ENCODE data around the gene RIMKLA. TPM values are rescaled to one million over a fixed set of nuclear protein-coding genes. Genes with fewer than 3 reads are reported as not detected.

The RIMKLA gene
- total RNA-seq, 1 donor from 2014 or later = 0.10 TPM

GRCh38 chr1:42430286-42431135 lies 49.9 kb downstream of the RIMKLA start:
- no peak for DNase-seq

DNA sequence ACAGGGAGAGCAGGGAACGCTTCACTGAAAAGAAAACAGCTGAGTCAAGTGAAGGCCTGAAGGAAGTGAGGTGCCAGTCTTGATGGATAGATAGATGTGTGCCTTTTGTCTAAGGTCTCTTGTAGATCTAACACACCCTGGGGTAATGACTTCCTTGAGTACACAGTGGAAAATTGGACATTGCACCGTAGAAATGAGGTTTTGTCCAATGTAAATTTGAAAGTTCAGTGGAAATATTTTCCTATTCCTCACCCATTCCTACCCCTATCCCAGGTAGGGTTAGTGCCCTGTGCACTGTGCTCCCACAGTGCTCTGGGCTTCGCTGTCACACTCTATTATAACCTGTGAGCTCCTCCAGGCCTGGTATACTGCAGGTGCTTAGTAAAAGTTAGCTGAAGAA lies 50.9 kb downstream of the RIMKLA start:
- no peak for DNase-seq

GRCh38 chr1:42432714-42433113 lies 52.1 kb downstream of the RIMKLA start:
- DNase-seq = no peak

GRCh38 chr1:42433369-42433768 lies 52.8 kb downstream of the RIMKLA start:
- DNase-seq = no peak

GRCh38 chr1:42434340-42434739 lies 53.7 kb downstream of the RIMKLA start:
- no peak for DNase-seq

GRCh38 chr1:42439940-42440339 lies 59.3 kb downstream of the RIMKLA start:
- DNase-seq = no peak

GRCh38 chr1:42442662-42443061 lies 62.1 kb downstream of the RIMKLA start:
- no peak for DNase-seq

DNA sequence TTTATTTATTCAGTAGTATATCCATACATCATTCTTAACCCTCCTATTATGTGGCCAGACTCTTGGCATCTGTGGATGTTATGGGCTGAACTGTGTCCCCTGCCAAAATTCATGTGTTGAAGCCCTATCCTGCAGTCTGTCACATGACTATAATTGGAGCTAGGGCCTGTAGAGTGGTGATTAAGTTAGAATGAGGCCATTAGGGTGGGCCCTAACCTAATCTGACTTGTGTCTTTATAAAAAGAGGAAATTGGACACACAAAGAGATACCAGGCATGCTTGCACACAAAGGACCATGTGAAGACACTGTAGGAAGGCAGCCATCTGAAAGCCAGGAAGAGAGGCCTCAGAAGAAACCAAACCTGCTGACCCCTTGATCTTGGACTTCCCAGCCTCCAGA lies 68.7 kb downstream of the RIMKLA start:
- no peak for DNase-seq

GRCh38 chr1:42450061-42450460 lies 69.5 kb downstream of the RIMKLA start:
- DNase-seq = no peak

DNA sequence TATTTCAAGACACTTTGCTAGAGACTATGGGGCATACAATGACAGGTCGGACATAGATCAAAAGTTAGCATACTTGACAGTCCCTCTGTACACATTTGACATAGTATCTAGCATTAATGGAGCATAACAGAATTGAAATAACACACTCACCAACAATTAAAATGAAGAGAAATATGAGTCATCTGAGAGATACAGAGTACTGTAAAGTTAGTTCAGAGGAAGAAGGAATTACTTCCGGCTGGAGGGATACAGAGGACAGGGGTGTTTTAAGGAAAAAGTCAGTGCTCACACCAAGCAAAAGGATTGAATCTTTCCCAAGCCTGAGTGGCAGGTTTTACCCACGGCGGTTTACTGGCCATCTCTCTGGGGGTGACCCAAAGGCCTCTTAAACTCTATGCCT lies 72.8 kb downstream of the RIMKLA start:
- DNase-seq = no peak

GRCh38 chr1:42454403-42454802 lies 73.8 kb downstream of the RIMKLA start:
- DNase-seq = no peak

DNA sequence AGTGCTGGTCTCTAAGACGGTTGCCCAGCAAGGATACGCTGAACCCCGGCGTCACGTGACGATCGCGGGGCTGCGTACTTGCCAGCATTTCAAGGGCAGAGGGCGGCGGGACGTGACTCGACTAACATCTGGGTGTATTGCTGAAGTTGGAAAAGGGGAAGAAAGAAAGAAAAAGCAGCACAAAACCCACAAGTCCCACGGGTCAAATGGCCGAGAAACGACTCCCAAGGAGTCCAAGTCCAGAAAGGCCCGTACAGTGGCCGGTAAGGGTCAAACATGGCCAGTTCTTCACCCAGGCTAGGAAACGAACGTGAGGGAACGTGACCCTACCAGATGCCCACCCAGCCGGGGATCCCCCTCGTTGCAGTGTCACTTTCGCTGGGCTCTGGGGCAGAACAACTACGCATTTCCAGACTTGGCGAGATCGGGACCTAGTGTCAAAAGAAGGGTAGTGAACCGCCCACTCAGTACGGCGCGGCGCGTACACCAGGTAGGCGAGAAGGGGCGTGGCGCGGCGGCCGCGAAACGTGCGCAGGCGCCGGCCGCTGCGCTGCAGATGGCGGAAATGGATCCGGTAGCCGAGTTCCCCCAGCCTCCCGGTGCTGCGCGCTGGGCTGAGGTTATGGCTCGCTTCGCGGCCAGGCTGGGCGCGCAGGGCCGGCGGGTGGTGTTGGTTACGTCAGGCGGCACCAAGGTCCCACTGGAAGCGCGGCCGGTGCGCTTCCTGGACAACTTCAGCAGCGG lies 75.6 kb downstream of the RIMKLA start, which contains the start of the genes PPCS and ZMYND12:
Gene PPCS (plus strand): TSS at position 534 of the 744 bp plus-strand sequence. CDS start 23 bp downstream, at position 557.
Gene ZMYND12 (minus strand): TSS at position 13 of the 744 bp plus-strand sequence. CDS start 25 bp downstream, outside the sequence.
- DNase-seq = peak; percentile 78

DNA sequence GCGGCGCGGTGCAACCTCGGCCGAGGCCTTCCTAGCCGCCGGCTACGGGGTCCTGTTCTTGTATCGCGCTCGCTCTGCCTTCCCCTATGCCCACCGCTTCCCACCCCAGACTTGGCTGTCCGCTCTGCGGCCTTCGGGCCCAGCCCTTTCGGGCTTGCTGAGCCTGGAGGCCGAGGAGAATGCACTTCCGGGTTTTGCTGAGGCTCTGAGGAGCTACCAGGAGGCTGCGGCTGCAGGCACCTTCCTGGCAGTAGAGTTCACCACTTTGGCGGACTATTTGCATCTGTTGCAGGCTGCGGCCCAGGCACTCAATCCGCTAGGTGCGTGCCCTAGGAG lies 76.1 kb downstream of the RIMKLA start:
- DNase-seq = peak; percentile 33

- DNase-seq = no peak
Observed at GRCh38 chr1:42461196-42461595, 80.6 kb downstream of the RIMKLA start.

DNA sequence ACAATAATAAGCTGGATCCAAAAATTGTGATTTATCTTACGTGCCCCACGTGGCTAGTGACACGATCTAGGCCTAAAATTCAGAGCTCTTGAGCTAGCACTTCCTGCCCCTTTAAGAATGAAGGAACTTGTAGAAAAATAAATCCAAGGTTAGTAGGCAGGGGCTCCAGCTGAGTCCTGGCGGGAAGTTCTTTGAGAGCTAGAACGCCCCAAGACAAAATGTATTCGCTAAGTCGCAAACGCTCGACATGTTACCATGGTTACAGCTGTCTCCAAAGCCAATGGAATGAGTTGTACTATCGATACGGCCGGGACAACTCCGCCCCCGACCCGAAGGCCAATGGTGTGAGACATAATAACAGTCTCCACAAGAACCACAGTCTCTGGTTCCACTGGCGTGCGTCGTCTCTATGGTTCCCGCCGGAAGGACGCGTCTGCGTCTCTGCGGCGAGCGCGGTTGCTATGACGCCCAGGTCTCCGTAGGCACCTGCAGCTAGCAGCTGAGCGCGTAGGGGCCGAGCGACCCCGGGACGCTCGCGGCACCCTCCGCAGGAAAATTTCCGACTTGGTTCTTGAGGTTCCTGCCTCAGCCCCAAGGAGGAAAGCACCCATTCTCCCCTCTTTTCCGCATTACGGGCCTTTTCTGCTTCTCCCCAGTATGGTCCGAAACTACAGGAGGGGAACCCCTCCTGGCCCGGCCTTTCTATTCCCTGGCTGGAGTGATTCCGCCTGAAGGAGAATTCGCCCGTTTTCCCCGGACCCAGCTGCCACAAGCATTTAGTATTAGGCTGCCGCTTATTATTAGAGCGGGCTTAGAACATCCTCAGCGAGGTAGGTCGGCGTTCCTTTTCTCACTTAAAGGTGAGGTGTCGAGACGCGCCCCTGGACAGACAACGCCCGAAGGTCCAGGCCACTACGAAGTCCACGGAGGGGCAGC lies 82.5 kb downstream of the RIMKLA start, which contains the start of gene CCDC30:
Gene CCDC30 (plus strand): TSS at position 459 of the 936 bp plus-strand sequence. CDS start 17,266 bp downstream, outside the sequence.
- DNase-seq = peak; percentile 99

DNA sequence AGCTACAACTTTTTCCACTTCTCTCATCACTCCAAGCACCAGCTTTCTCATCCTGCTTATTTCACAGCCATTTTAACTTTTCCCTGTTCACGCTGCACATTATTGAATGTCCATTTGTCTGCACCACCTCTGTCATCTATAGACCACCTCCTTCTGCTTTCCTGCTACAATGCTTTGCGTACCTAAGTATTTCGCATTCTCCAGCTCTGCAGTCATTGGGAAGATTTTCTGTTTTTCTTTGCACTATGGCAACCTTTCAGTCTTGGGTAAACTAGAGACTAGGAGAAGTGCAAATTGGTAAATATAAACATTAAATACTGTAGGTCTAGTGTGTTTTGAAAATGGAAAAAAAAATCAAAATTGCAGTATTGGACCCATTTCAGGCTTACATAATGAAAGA lies 83.3 kb downstream of the RIMKLA start:
- DNase-seq = no peak

- no peak for DNase-seq
Observed at GRCh38 chr1:42466030-42466429, 85.4 kb downstream of the RIMKLA start.

DNA sequence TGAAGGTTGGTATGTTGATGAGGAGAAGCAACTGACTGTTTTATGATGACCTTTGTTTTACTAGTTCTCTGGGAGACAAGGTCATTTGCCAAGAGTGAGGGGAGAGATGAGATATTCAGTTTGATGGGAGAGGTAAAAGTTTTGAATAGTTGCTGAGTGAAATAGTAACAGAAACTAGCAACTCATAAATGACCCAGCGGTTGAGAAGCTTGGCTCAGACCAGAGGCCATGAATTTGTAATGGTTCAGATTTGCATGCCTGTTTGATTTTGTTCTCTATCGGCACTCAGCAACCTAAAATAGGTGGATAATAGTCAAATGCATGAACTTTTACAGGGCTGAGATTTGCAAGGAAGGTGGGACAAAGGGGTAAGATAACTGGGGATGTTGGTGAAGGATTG lies 89.1 kb downstream of the RIMKLA start:
- DNase-seq = no peak

Measured in skin of body (tissue), 2 donors.